GM18499 (cell line): Measurements from ENCODE around the gene MAPK7.

Experiments used
- ATAC-seq: cut with Tn5 transposase; IDR thresholded peaks from one replicate; pipeline ENCODE4 v1.9.1; 2021; ENCODE audit warnings: moderate number of reproducible peaks; ENCODE audit not compliant: insufficient read depth, unreplicated experiment

Gene MAPK7

GRCh38 chr17:19377602-19378415 lies 489 bp upstream of the MAPK7 start:
- ATAC-seq: peak; percentile 79

GRCh38 chr17:19379361-19380065 lies 1.2 kb downstream of the MAPK7 start:
- ATAC-seq: no peak

- no peak for ATAC-seq
Measured at GRCh38 chr17:19380481-19381301, 2.4 kb downstream of the MAPK7 start.

GRCh38 chr17:19381361-19381740 lies 3.1 kb downstream of the MAPK7 start:
- no peak for ATAC-seq

GRCh38 chr17:19381741-19382444 lies 3.6 kb downstream of the MAPK7 start:
- ATAC-seq: no peak

- no peak for ATAC-seq
Measured at GRCh38 chr17:19382531-19383444, 4.5 kb downstream of the MAPK7 start.

GRCh38 chr17:19383681-19384470 lies 5.6 kb downstream of the MAPK7 start:
- no peak for ATAC-seq

GRCh38 chr17:19384723-19385391 lies 6.6 kb downstream of the MAPK7 start:
- ATAC-seq: no peak

- ATAC-seq: no peak
Measured at GRCh38 chr17:19385521-19385983, 7.3 kb downstream of the MAPK7 start.

GRCh38 chr17:19386051-19386929 lies 8.0 kb downstream of the MAPK7 start:
- no peak for ATAC-seq

GRCh38 chr17:19386974-19387920 lies 8.9 kb downstream of the MAPK7 start, which contains the start of gene MFAP4:
Gene MFAP4, minus strand, starts transcription at chr17:19387190. Its CDS starts 35 bp downstream, at chr17:19387155.
- no peak for ATAC-seq

- no peak for ATAC-seq
Measured at GRCh38 chr17:19387921-19388521, 9.7 kb downstream of the MAPK7 start.

- ATAC-seq: no peak
Measured at GRCh38 chr17:19388791-19389785, 10.8 kb downstream of the MAPK7 start.

GRCh38 chr17:19390951-19391350 lies 12.7 kb downstream of the MAPK7 start:
- no peak for ATAC-seq
